K562 (cell line): ENCODE results near the gene CCDC127. TPM values are rescaled to one million over a fixed set of nuclear protein-coding genes. Genes with fewer than 3 reads are reported as not detected.

ENCODE experiments used
- ATAC-seq: fragments of 200-7000 bp; cut with Tn5 transposase; 3 replicates; pipeline ENCODE4 v1.9.1; 2020; ENCODE audit warnings: moderate library complexity
- BruUV-seq: library from RNA; stranded (reverse); fragments of 400-500 nt; replicated peaks from 2 replicates; lab custom pipeline; 2021; lab: Mats Ljungman, UMichigan
- CTCF ChIA-PET: fragments of 300-600 bp; formaldehyde crosslinking; extraction: SDS; loops from one replicate; lab custom pipeline; 2021; ENCODE audit warnings: low intra/inter-chr PET ratio; lab: Yijun Ruan, JAX
- POLR2A ChIA-PET: fragments of 300-600, 350-650 bp; sonication (Branson Sonifier 250); formaldehyde crosslinking; extraction: SDS; loops from one replicate; lab custom pipeline; 2021; ENCODE audit warnings: antibody characterized with exemption, inconsistent platforms; lab: Yijun Ruan, JAX
- DNase-seq, 4 experiments: peaks; one replicate each; pipeline versions ENCODE4 v3.0.0 to v3.0.0-alpha.2; 2011 to 2018; ENCODE audit warnings: low spot score in 3 of 4, mixed read lengths in 3 of 4; ENCODE audit errors: extremely low read depth in 1 of 4
- FAIRE-seq: peaks from 2 replicates; lab custom pipeline; 2011; peaks lifted over from hg19 to GRCh38; lab: Jason Lieb, UNC
- H2AFZ ChIP-seq: 2 replicates; pipeline ENCODE4 v1.6.0; 2011; ENCODE audit warnings: low read depth, low read length, control low read depth, inconsistent platforms
- H3K27ac ChIP-seq: fragments of 200-600 bp; 3 replicates; pipeline ENCODE4 v1.8.0; 2011; ENCODE audit warnings: low read depth, mild to moderate bottlenecking, control low read depth, inconsistent platforms, low read length, moderate library complexity, mixed read lengths; ENCODE audit errors: extremely low read depth
- H3K27me3 ChIP-seq, 2 experiments: fragments of 300-600 bp in 1 of 2; 2 replicates in 1 of 2; 3 replicates in 1 of 2; pipeline versions ENCODE4 v1.6.0 to v1.8.0; 2011; ENCODE audit warnings: inconsistent platforms in 2 of 2, low read length in 2 of 2, mild to moderate bottlenecking in 1 of 2, mixed read lengths in 1 of 2, moderate library complexity in 1 of 2; ENCODE audit not compliant: control insufficient read depth in 2 of 2, insufficient read depth in 2 of 2
- H3K36me3 ChIP-seq: fragments of 300-600 bp; 3 replicates; pipeline ENCODE4 v1.8.0; 2011; ENCODE audit warnings: mild to moderate bottlenecking, low read length, inconsistent platforms; ENCODE audit not compliant: control insufficient read depth, insufficient read depth
- H3K4me1 ChIP-seq, 2 experiments: fragments of 200-600 bp in 1 of 2; replicated peaks in 1 of 2; 2 replicates in 1 of 2; 3 replicates in 1 of 2; pipeline versions ENCODE4 v1.5.1 to v1.8.0; 2011; ENCODE audit warnings: inconsistent platforms in 2 of 2, low read length in 2 of 2, mild to moderate bottlenecking in 1 of 2, mixed read lengths in 1 of 2, moderate library complexity in 1 of 2; ENCODE audit not compliant: control insufficient read depth in 2 of 2, insufficient read depth in 2 of 2
- H3K4me2 ChIP-seq: 2 replicates; pipeline ENCODE4 v1.6.1; 2011; ENCODE audit warnings: low read length, control low read depth, inconsistent platforms, mixed read lengths; ENCODE audit not compliant: insufficient read depth
- H3K4me3 ChIP-seq: fragments of 200-600 bp; sonication (generic), shearing (Covaris generic); 2 replicates; pipeline ENCODE4 v1.5.1; 2016; ENCODE audit warnings: control low read depth, inconsistent platforms
- H3K79me2 ChIP-seq: fragments of 200-600 bp; 3 replicates; pipeline ENCODE4 v1.8.0; 2011; ENCODE audit warnings: low read length, inconsistent platforms; ENCODE audit not compliant: control insufficient read depth, insufficient read depth
- H3K9ac ChIP-seq, 2 experiments: 2 replicates each; pipeline versions ENCODE4 v1.6.0 to v1.6.1; 2011; ENCODE audit warnings: low read depth in 2 of 2, low read length in 2 of 2, control low read depth in 1 of 2, inconsistent platforms in 1 of 2, mild to moderate bottlenecking in 1 of 2, mixed read lengths in 1 of 2; ENCODE audit not compliant: insufficient read depth in 1 of 2
- H3K9me1 ChIP-seq: one replicate; pipeline ENCODE4 v1.6.0; 2011; ENCODE audit warnings: inconsistent platforms, mild to moderate bottlenecking, low read length, moderate library complexity; ENCODE audit not compliant: control insufficient read depth, insufficient read depth
- H3K9me3 ChIP-seq: replicated peaks from 2 replicates; pipeline ENCODE4 v1.5.1; 2011; ENCODE audit warnings: low read depth, low read length, inconsistent platforms; ENCODE audit not compliant: control insufficient read depth, insufficient read depth
- H4K20me1 ChIP-seq: replicated peaks from 2 replicates; pipeline ENCODE4 v1.6.1; 2011; ENCODE audit warnings: low read length, inconsistent platforms, mixed read lengths; ENCODE audit not compliant: control insufficient read depth, insufficient read depth
- FOS ChIP-seq: IDR thresholded peaks from 3 replicates; pipeline ENCODE4 v1.6.1; 2011; ENCODE audit not compliant: insufficient read length; ENCODE audit errors: extremely low read depth
- GATA2 ChIP-seq: sonication (generic); formaldehyde crosslinking; IDR thresholded peaks from 2 replicates; pipeline ENCODE4 v1.4.0; 2020; ENCODE audit warnings: mild to moderate bottlenecking, missing genetic modification reagents
- SRSF1 ChIP-seq: fragments of 200-400 bp; formaldehyde crosslinking; IDR thresholded peaks from 2 replicates; pipeline ENCODE4 v1.6.1; 2017; ENCODE audit warnings: mild to moderate bottlenecking, low read depth, low read length, moderate library complexity
- VEZF1 ChIP-seq: fragments of 200-800 bp; sonication (Bioruptor generic); IDR thresholded peaks from 2 replicates; pipeline ENCODE4 v1.6.1; 2017; ENCODE audit warnings: missing genetic modification characterization, missing compliant biosample characterization
- WGBS: fragments of 100-300 bp; shearing (Covaris generic); methylation state at CpG from one replicate; pipeline ENCODE4 v1.1.6; 2016; ENCODE audit warnings: low coverage, mixed read lengths; ENCODE audit not compliant: insufficient coverage; ENCODE audit errors: missing lambda C conversion rate; 5-methylcytosine and 5-hydroxymethylcytosine counted together
- in situ Hi-C: fragments of 300-500 bp; cut with MboI; formaldehyde crosslinking; loops from 4 replicates; pipeline ENCODE4 v1.15.0; 2018; ENCODE audit warnings: inconsistent platforms, mixed read lengths
- intact Hi-C: fragments of 100-400 bp; cut with micrococcal nuclease; formaldehyde crosslinking; loops from 2 replicates; pipeline ENCODE4 v1.14.2; 2022
- polyA plus RNA-seq, 8 experiments: library from polyadenylated mRNA; depleted of rRNA in 4 of 8; stranded (reverse) in 5 of 8; unstranded in 3 of 8; fragments of >200 nt; fragmentation: Nextera tagmentation in 2 of 8; fragmentation: Illumina TruSeq in 1 of 8; extraction: Ambion mirVana in 2 of 8; extraction: Trizol in 1 of 8; gene quantifications; 2 replicates each; pipeline versions ENCODE4 v1.2.1 to v1.2.3, GENCODE V29; 2011 to 2014; ENCODE audit warnings: inconsistent platforms in 1 of 8, missing spikeins in 1 of 8
- total RNA-seq, 7 experiments: library from RNA; depleted of rRNA in 6 of 7; stranded (reverse); fragments of >200 nt in 6 of 7; fragmentation: Illumina TruSeq in 2 of 7; extraction: Trizol in 2 of 7; gene quantifications; 2 replicates each; pipeline versions ENCODE4 v1.2.1 to v1.2.3, GENCODE V29; 2011 to 2021; ENCODE audit warnings: low replicate concordance in 1 of 7
- TF ChIP-seq, protein P1 (sequence below): sonication (generic); formaldehyde crosslinking; IDR thresholded peaks from 2 replicates; pipeline ENCODE4 v1.8.0; 2022; ENCODE audit warnings: missing genetic modification reagents, mild to moderate bottlenecking, borderline replicate concordance

The CCDC127 gene
- total and polyA plus RNA-seq, 9 of the 15 experiments (the other 6 are each of a cell fraction or from before 2014, with no cell fraction given) = 2.7 to 4.5 (median 4.1) TPM

DNA sequence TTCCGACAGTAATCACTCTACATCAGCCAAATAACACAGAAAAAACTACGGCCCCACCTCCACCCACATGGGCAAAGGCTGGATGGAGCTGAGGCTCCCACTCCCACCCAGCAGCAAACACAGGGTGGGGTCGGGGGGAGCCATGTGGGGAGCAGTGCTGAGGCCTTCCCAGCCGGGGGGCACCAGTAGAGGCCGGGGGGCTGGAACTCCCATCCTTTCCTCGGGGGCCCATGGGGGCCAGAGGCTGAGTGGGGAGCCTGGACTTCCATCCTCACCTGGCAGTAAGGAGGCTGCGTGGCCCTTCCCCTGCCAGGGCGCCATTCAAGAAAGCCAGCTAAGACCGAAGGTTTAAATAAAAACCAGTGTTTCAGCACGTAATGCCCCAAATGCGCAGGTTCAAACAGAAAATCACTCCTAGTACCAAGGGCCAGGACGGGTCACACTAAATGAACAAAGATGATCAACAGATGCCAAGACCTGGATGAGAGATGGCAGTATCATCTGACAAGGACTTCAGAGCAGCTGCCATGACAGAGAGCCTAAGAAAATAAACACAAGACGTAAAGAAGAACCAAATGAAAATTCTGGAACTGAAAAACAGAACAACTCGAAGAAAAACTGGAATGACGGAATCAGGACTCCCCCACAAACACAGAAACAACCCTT is 9.4 kb downstream of the CCDC127 start:
- peaks cover 38% of the 10 kb centered on the region for H3K79me2 ChIP-seq
- no peaks in the 10 kb centered on the region for H3K9me3 ChIP-seq
- peaks cover 31% of the 10 kb centered on the region for H4K20me1 ChIP-seq
- intact Hi-C loops = no loop called here
- H3K27me3 ChIP-seq = no peaks in the 10 kb centered on the region
- no peak for DNase-seq
- TF ChIP-seq, protein P1, sequence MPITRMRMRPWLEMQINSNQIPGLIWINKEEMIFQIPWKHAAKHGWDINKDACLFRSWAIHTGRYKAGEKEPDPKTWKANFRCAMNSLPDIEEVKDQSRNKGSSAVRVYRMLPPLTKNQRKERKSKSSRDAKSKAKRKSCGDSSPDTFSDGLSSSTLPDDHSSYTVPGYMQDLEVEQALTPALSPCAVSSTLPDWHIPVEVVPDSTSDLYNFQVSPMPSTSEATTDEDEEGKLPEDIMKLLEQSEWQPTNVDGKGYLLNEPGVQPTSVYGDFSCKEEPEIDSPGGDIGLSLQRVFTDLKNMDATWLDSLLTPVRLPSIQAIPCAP (CRISPR knock-in tag) = no peak
- no peak for TF ChIP-seq GATA2 (CRISPR knock-in tag)
- TF ChIP-seq SRSF1 = no peak
- no peak for TF ChIP-seq VEZF1 (CRISPR knock-in tag)
- TF ChIP-seq FOS = no peak
- in situ Hi-C loops = no loop called here
- H3K27ac ChIP-seq = no peak overlapping the region
- no peak for ATAC-seq
- H3K9me1 ChIP-seq = no peaks in the 10 kb centered on the region
- BruUV-seq = no TSS peak
- H3K36me3 ChIP-seq = peaks cover 26% of the 10 kb centered on the region
- WGBS = 86% methylated on average over 13 of the region's 15 CpGs
- no peak overlapping the region for H2AFZ ChIP-seq
- ChIA-PET CTCF (no interaction called here), POLR2A (interaction anchor here (0.8 kb wide), 2 partner anchors 14 to 20 kb away, joined by 3 read pairs; no protein-coding TSS in a partner anchor)
- H3K4me2 ChIP-seq = no peak overlapping the region
- peaks cover 24% of the 10 kb centered on the region in 2 experiments for H3K4me1 ChIP-seq
- no peak for FAIRE-seq
- no peak overlapping the region for H3K4me3 ChIP-seq
- peak overlapping the region in 1 of 2 experiments; percentile 29; a peak in 1 of 4 replicates for H3K9ac ChIP-seq
